ENCODE data around the gene WNT3A.

Gene WNT3A

GRCh38 chr1:228066891-228067654 is 60.3 kb downstream of the WNT3A start:
- H3K4me1 ChIP-seq (ENCODE audit: insufficient read depth, low read length, poor library complexity, severe bottlenecking): no peaks in the 10 kb centered on the region
- H4K20me1 ChIP-seq (ENCODE audit: insufficient read depth, low read length, poor library complexity, severe bottlenecking): no peaks in the 10 kb centered on the region
- H3F3A ChIP-seq (ENCODE audit: low read depth): no peaks in the 10 kb centered on the region
- no peaks in the 10 kb centered on the region for H3K9me3 ChIP-seq (ENCODE audit: insufficient read depth, low read depth, low read length)
- no peak overlapping the region for H3K9ac ChIP-seq (ENCODE audit: low read depth, low read length, poor library complexity, severe bottlenecking)
- TF ChIP-seq CTCF (conservative IDR thresholded peaks at IDR 0.05; ENCODE audit: low read length) (no peak), EZH2phosphoT487 (IDR thresholded peaks at IDR 0.05; ENCODE audit: borderline replicate concordance) (no peak)
- no peaks in the 10 kb centered on the region for H3K36me3 ChIP-seq (ENCODE audit: insufficient read depth, low read length)
- no peaks in the 10 kb centered on the region for H3K79me2 ChIP-seq (ENCODE audit: insufficient read depth, low read length)
- H3K4me3 ChIP-seq (ENCODE audit: low read length, poor library complexity, severe bottlenecking): no peak overlapping the region
- H3K27me3 ChIP-seq (ENCODE audit: insufficient read depth, low read length, poor library complexity, severe bottlenecking): no peaks in the 10 kb centered on the region
- no peak overlapping the region for H3K4me2 ChIP-seq (ENCODE audit: low read depth, low read length, poor library complexity, severe bottlenecking)
- no peak overlapping the region for H2AFZ ChIP-seq (ENCODE audit: low read length)
- no peaks in the 10 kb centered on the region for H3K9me2 ChIP-seq (replicated peaks; ENCODE audit: low read depth, low read length)

DNA sequence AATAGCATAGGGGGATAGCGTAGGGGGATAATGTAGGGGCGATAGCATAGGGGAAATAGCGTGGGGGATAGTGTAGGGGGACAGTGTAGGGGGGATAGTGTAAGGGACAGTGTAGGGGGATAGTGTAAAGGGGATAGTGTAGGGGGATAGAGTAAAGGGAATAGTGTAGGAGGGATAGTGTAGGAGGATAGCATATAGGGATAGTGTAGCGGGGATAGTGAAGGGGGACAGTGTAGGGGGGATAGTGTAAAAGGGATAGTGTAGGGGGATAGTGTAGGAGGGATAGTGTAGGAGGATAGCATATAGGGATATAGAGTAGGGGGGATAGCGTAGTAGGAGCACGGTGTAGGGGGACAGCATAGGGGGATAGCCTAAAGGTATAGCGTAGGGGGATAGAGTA is 61.6 kb downstream of the WNT3A start:
- H3K4me1 ChIP-seq (ENCODE audit: insufficient read depth, low read length, poor library complexity, severe bottlenecking): no peaks in the 10 kb centered on the region
- no peak overlapping the region for H3K4me2 ChIP-seq (ENCODE audit: low read depth, low read length, poor library complexity, severe bottlenecking)
- H2AFZ ChIP-seq (ENCODE audit: low read length): no peak overlapping the region
- no peaks in the 10 kb centered on the region for H3K27me3 ChIP-seq (ENCODE audit: insufficient read depth, low read length, poor library complexity, severe bottlenecking)
- no peaks in the 10 kb centered on the region for H4K20me1 ChIP-seq (ENCODE audit: insufficient read depth, low read length, poor library complexity, severe bottlenecking)
- H3K9me3 ChIP-seq (ENCODE audit: insufficient read depth, low read depth, low read length): no peaks in the 10 kb centered on the region
- no peak overlapping the region for H3K9ac ChIP-seq (ENCODE audit: low read depth, low read length, poor library complexity, severe bottlenecking)
- no peak overlapping the region for H3K4me3 ChIP-seq (ENCODE audit: low read length, poor library complexity, severe bottlenecking)
- no peaks in the 10 kb centered on the region for H3K36me3 ChIP-seq (ENCODE audit: insufficient read depth, low read length)
- TF ChIP-seq EZH2phosphoT487 (IDR thresholded peaks at IDR 0.05; ENCODE audit: borderline replicate concordance) (no peak), CTCF (conservative IDR thresholded peaks at IDR 0.05; ENCODE audit: low read length) (no peak)
- no peaks in the 10 kb centered on the region for H3F3A ChIP-seq (ENCODE audit: low read depth)
- no peaks in the 10 kb centered on the region for H3K9me2 ChIP-seq (replicated peaks; ENCODE audit: low read depth, low read length)
- H3K79me2 ChIP-seq (ENCODE audit: insufficient read depth, low read length): no peaks in the 10 kb centered on the region

DNA sequence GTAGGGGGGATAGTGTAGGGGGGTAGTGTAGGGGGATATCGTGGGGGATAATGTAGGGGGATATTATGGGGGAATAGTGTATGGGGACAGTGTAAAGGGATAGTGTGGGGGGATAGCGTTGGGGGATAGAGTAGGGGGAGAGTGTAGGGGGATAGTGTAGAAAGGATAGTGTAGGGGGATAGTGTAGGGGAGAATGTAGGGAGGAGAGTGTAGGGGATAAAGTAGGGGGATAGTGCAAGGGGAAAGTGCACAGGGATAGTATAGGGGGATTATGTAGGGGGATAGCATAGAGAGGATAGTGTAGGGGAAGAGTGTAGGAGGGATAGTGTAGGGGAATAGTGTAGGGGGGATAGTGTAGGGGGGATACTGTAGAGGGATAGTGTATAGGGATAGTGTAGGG is 63.4 kb downstream of the WNT3A start:
- no peaks in the 10 kb centered on the region for H3K36me3 ChIP-seq (ENCODE audit: insufficient read depth, low read length)
- TF ChIP-seq CTCF (conservative IDR thresholded peaks at IDR 0.05; ENCODE audit: low read length): no peak
- TF ChIP-seq EZH2phosphoT487 (IDR thresholded peaks at IDR 0.05; ENCODE audit: borderline replicate concordance): no peak
- H3K27me3 ChIP-seq (ENCODE audit: insufficient read depth, low read length, poor library complexity, severe bottlenecking): no peaks in the 10 kb centered on the region

More for the DNA sequence above, 63.4 kb downstream of the WNT3A start:
- no peak overlapping the region for H3K4me3 ChIP-seq (ENCODE audit: low read length, poor library complexity, severe bottlenecking)
- H4K20me1 ChIP-seq (ENCODE audit: insufficient read depth, low read length, poor library complexity, severe bottlenecking): no peaks in the 10 kb centered on the region
- H3K9ac ChIP-seq (ENCODE audit: low read depth, low read length, poor library complexity, severe bottlenecking): no peak overlapping the region
- no peaks in the 10 kb centered on the region for H3F3A ChIP-seq (ENCODE audit: low read depth)
- no peaks in the 10 kb centered on the region for H3K9me2 ChIP-seq (replicated peaks; ENCODE audit: low read depth, low read length)
- no peaks in the 10 kb centered on the region for H3K79me2 ChIP-seq (ENCODE audit: insufficient read depth, low read length)
- no peaks in the 10 kb centered on the region for H3K9me3 ChIP-seq (ENCODE audit: insufficient read depth, low read depth, low read length)
- no peaks in the 10 kb centered on the region for H3K4me1 ChIP-seq (ENCODE audit: insufficient read depth, low read length, poor library complexity, severe bottlenecking)
- H3K4me2 ChIP-seq (ENCODE audit: low read depth, low read length, poor library complexity, severe bottlenecking): no peak overlapping the region
- H2AFZ ChIP-seq (ENCODE audit: low read length): no peak overlapping the region

Data from Loucy (cell line).